GM12878 (cell line): ENCODE results near the gene RAB15. TPM values are rescaled to one million over a fixed set of nuclear protein-coding genes. Genes with fewer than 3 reads are reported as not detected.

Source experiments
- ATAC-seq: fragments of 200-7000 bp; cut with Tn5 transposase; 3 replicates; pipeline ENCODE4 v1.9.1; 2020; ENCODE audit warnings: mild to moderate bottlenecking, moderate library complexity
- BruUV-seq: library from RNA; stranded (reverse); fragments of 400-500 nt; replicated peaks from 2 replicates; lab custom pipeline; 2021; lab: Mats Ljungman, UMichigan
- CTCF ChIA-PET: fragments of 300-600 bp; sonication (Branson Sonifier 250); formaldehyde crosslinking; extraction: SDS; loops from one replicate; lab custom pipeline; 2021; ENCODE audit warnings: inconsistent platforms; lab: Yijun Ruan, JAX
- POLR2A ChIA-PET: fragments of 350-600 bp; formaldehyde crosslinking; extraction: SDS; loops from one replicate; lab custom pipeline; 2021; ENCODE audit warnings: inconsistent platforms; lab: Charles Lee
- RAD21 ChIA-PET: fragments of 300-600 bp; sonication (Branson Sonifier 250); formaldehyde crosslinking; loops from one replicate; lab custom pipeline; 2023; ENCODE audit warnings: antibody characterized with exemption; ENCODE audit not compliant: unreplicated experiment; lab: Charles Lee
- SMC1A ChIA-PET: fragments of 300-600 bp; sonication (Branson Sonifier 250); formaldehyde crosslinking; loops from one replicate; lab custom pipeline; 2023; ENCODE audit not compliant: unreplicated experiment, uncharacterized antibody; lab: Charles Lee
- DNase-seq: peaks from one replicate; pipeline ENCODE4 v3.0.0-alpha.2; 2011; ENCODE audit warnings: low read depth, low spot score
- FAIRE-seq: peaks from 3 replicates; lab custom pipeline; 2011; peaks lifted over from hg19 to GRCh38; lab: Jason Lieb, UNC
- H2AFZ ChIP-seq: 2 replicates; pipeline ENCODE4 v1.6.0; 2011; ENCODE audit warnings: low read depth, low read length, control low read depth; ENCODE audit not compliant: control insufficient read depth
- H3K27ac ChIP-seq: 2 replicates; pipeline ENCODE4 v1.5.1; 2011; ENCODE audit warnings: control low read depth; ENCODE audit not compliant: control insufficient read depth, insufficient read depth
- H3K27me3 ChIP-seq, 2 experiments: replicated peaks in 1 of 2; 2 replicates each; pipeline versions ENCODE4 v1.6.0 to v1.6.1; 2011; ENCODE audit warnings: low read length in 1 of 2; ENCODE audit not compliant: control insufficient read depth in 2 of 2, insufficient read depth in 2 of 2
- H3K36me3 ChIP-seq, 2 experiments: 2 replicates each; pipeline ENCODE4 v1.5.1; 2011; ENCODE audit warnings: low read length in 1 of 2; ENCODE audit not compliant: control insufficient read depth in 2 of 2, insufficient read depth in 2 of 2
- H3K4me1 ChIP-seq: 2 replicates; pipeline ENCODE4 v1.6.1; 2011; ENCODE audit warnings: mild to moderate bottlenecking, low read length, moderate library complexity, mixed read lengths; ENCODE audit not compliant: control insufficient read depth, insufficient read depth
- H3K4me2 ChIP-seq: 2 replicates; pipeline ENCODE4 v1.6.0; 2011; ENCODE audit warnings: control low read depth; ENCODE audit not compliant: control insufficient read depth, insufficient read depth
- H3K4me3 ChIP-seq: fragments of 200-600 bp; sonication (generic); 2 replicates; pipeline ENCODE4 v1.5.1; 2016
- H3K79me2 ChIP-seq: 2 replicates; pipeline ENCODE4 v1.6.0; 2011; ENCODE audit warnings: low read length; ENCODE audit not compliant: control insufficient read depth, insufficient read depth
- H3K9ac ChIP-seq: 2 replicates; pipeline ENCODE4 v1.8.0; 2011; ENCODE audit warnings: low read length, control low read depth, mixed read lengths; ENCODE audit not compliant: control insufficient read depth, insufficient read depth
- H3K9me3 ChIP-seq: replicated peaks from 3 replicates; pipeline ENCODE4 v1.5.1; 2011; ENCODE audit warnings: mild to moderate bottlenecking, low read length; ENCODE audit not compliant: control insufficient read depth, insufficient read depth
- H4K20me1 ChIP-seq: 2 replicates; pipeline ENCODE4 v1.6.0; 2011; ENCODE audit not compliant: control insufficient read depth, insufficient read depth
- CBX3 ChIP-seq: fragments of 200-600 bp; sonication (generic); IDR thresholded peaks from 2 replicates; pipeline ENCODE4 v1.6.1; 2016; ENCODE audit warnings: low read depth, borderline replicate concordance
- EZH2 ChIP-seq: IDR thresholded peaks from 2 replicates; pipeline ENCODE4 v1.6.1; 2012; ENCODE audit warnings: low read depth, mild to moderate bottlenecking, control low read depth, inconsistent platforms, low read length, borderline replicate concordance; ENCODE audit not compliant: control insufficient read depth
- FOS ChIP-seq: IDR thresholded peaks from 3 replicates; pipeline ENCODE4 v1.6.1; 2011; ENCODE audit warnings: borderline replicate concordance; ENCODE audit not compliant: insufficient read length; ENCODE audit errors: extremely low read depth
- IRF3 ChIP-seq: fragments of 450-650 bp; IDR thresholded peaks from 2 replicates; pipeline ENCODE4 v1.6.1; 2014; ENCODE audit warnings: mild to moderate bottlenecking
- NFYB ChIP-seq: IDR thresholded peaks from 2 replicates; pipeline ENCODE4 v1.6.1; 2011; ENCODE audit warnings: low read depth, mild to moderate bottlenecking, low read length, improper control_type of control experiment, moderate library complexity; ENCODE audit not compliant: insufficient read depth
- NKRF ChIP-seq: fragments of 450-650 bp; conservative IDR thresholded peaks from 2 replicates; pipeline ENCODE4 v1.6.1; 2017; ENCODE audit warnings: mild to moderate bottlenecking, moderate library complexity
- PAX5 ChIP-seq: IDR thresholded peaks from 2 replicates; pipeline ENCODE4 v1.6.1; 2011; ENCODE audit warnings: low read depth, low read length, borderline replicate concordance
- SPI1 ChIP-seq: IDR thresholded peaks from 2 replicates; pipeline ENCODE4 v1.6.1; 2011; ENCODE audit warnings: low read depth, mild to moderate bottlenecking, low read length, moderate library complexity, borderline replicate concordance; ENCODE audit not compliant: insufficient read depth
- SUZ12 ChIP-seq: fragments of 200-600 bp; sonication (generic); IDR thresholded peaks from one replicate; pipeline ENCODE4 v1.6.1; 2018; ENCODE audit warnings: antibody characterized with exemption, mild to moderate bottlenecking; ENCODE audit not compliant: unreplicated experiment
- TBL1XR1 ChIP-seq: IDR thresholded peaks from 2 replicates; pipeline ENCODE4 v1.6.1; 2012; ENCODE audit warnings: low read depth, low read length, improper control_type of control experiment
- TCF3 ChIP-seq: IDR thresholded peaks from 2 replicates; pipeline ENCODE4 v1.6.1; 2012; ENCODE audit warnings: low read depth, mild to moderate bottlenecking, low read length, borderline replicate concordance; ENCODE audit not compliant: insufficient read depth
- TCF7 ChIP-seq: IDR thresholded peaks from 2 replicates; pipeline ENCODE4 v1.6.1; 2014; ENCODE audit warnings: antibody characterized with exemption, borderline replicate concordance
- WRNIP1 ChIP-seq: IDR thresholded peaks from 2 replicates; pipeline ENCODE4 v1.6.1; 2011; ENCODE audit warnings: low read depth, low read length, improper control_type of control experiment, borderline replicate concordance
- ZBED1 ChIP-seq: IDR thresholded peaks from 2 replicates; pipeline ENCODE4 v1.6.1; 2016; ENCODE audit warnings: borderline replicate concordance
- ZSCAN29 ChIP-seq: fragments of 450-650 bp; IDR thresholded peaks from 2 replicates; pipeline ENCODE4 v1.6.1; 2017; ENCODE audit warnings: mild to moderate bottlenecking, moderate library complexity
- WGBS: methylation state at CpG from one replicate; pipeline ENCODE4 v1.1.6; 2016; ENCODE audit warnings: low lambda C conversion rate; ENCODE audit not compliant: insufficient replicate concordance, insufficient coverage; ENCODE audit errors: missing lambda C conversion rate; 5-methylcytosine and 5-hydroxymethylcytosine counted together
- in situ Hi-C: fragments of 300-500 bp; cut with MboI; formaldehyde crosslinking; loops from 9 replicates; pipeline ENCODE4 v1.14.3; 2018; ENCODE audit warnings: mixed read lengths
- intact Hi-C: fragments of 100-400 bp; cut with micrococcal nuclease; formaldehyde crosslinking; loops from one replicate; pipeline ENCODE4 v1.14.2; 2022; ENCODE audit not compliant: unreplicated experiment
- polyA plus RNA-seq, 11 experiments: library from polyadenylated mRNA; depleted of rRNA in 4 of 11; unstranded in 6 of 11; stranded (reverse) in 5 of 11; fragments of >200 nt; fragmentation: Nextera tagmentation in 4 of 11; fragmentation: Illumina TruSeq in 1 of 11; extraction: Ambion mirVana in 4 of 11; extraction: Trizol in 1 of 11; gene quantifications; 1 replicate in 1 of 11; 2 replicates in 10 of 11; pipeline versions ENCODE4 v1.2.1 to v1.2.3, GENCODE V29; 2011 to 2016; ENCODE audit warnings: inconsistent platforms in 2 of 11, missing spikeins in 2 of 11, low read depth in 1 of 11
- total RNA-seq, 4 experiments: library from RNA; depleted of rRNA in 3 of 4; stranded (reverse); fragments of >200 nt in 3 of 4; fragmentation: Illumina TruSeq in 1 of 4; extraction: Trizol in 1 of 4; gene quantifications; 2 replicates each; pipeline versions ENCODE4 v1.2.1 to v1.2.3, GENCODE V29; 2013 to 2021
- TF ChIP-seq, protein P1 (sequence below): IDR thresholded peaks from 2 replicates; pipeline ENCODE4 v1.6.1; 2012; ENCODE audit warnings: mild to moderate bottlenecking, low read depth, low read length

RAB15 gene
- total and polyA plus RNA-seq, 10 of the 15 experiments (the other 5 are each of a cell fraction or from before 2014, with no cell fraction given): 0.32 to 3.9 (median 2.1) TPM

GRCh38 chr14:64990939-64991338 is 18.8 kb upstream of the RAB15 start:
- H4K20me1 ChIP-seq: no peaks in the 10 kb centered on the region
- no peaks in the 10 kb centered on the region for H3K36me3 ChIP-seq
- no peak overlapping the region for H3K9ac ChIP-seq
- in situ Hi-C loops: no loop called here
- H3K27ac ChIP-seq: no peak overlapping the region; the same call in 1 of the 2 replicates
- no peaks in the 10 kb centered on the region for H3K27me3 ChIP-seq
- RAD21 ChIA-PET: interaction anchor here (2.8 kb wide), 1 partner anchor 29 kb away, joined by 17 read pairs; no protein-coding TSS in a partner anchor
- ATAC-seq: no peak
- SMC1A ChIA-PET: interaction anchor here (1.0 to 4.9 kb wide), 2 partner anchors 9 to 99 kb away, joined by 3 to 55 read pairs; no protein-coding TSS in a partner anchor
- WGBS: 96% methylated on average over 4 of the region's 4 CpGs
- H3K4me3 ChIP-seq: no peak overlapping the region
- DNase-seq: no peak
- intact Hi-C loops: no loop called here
- no TSS peak for BruUV-seq
- no peaks in the 10 kb centered on the region; the same call in 2 of the 3 replicates for H3K9me3 ChIP-seq
- CTCF ChIA-PET: interaction anchor here (0.6 to 9.5 kb wide), 3 partner anchors 9 to 30 kb away, joined by 3 to 109 read pairs (median 67); no protein-coding TSS in a partner anchor
- H3K4me2 ChIP-seq: peak overlapping the region; percentile 68; the same call in 1 of the 2 replicates
- H2AFZ ChIP-seq: no peak overlapping the region
- POLR2A ChIA-PET: interaction anchor here (1.0 kb wide), 1 partner anchor 12 kb away, joined by 3 read pairs; no protein-coding TSS in a partner anchor
- H3K79me2 ChIP-seq: peaks cover 70% of the 10 kb centered on the region
- peaks cover 38% of the 10 kb centered on the region for H3K4me1 ChIP-seq
- FAIRE-seq: no peak
- no peak for TF ChIP-seq ZSCAN29
- TF ChIP-seq SPI1: no peak
- no peak for TF ChIP-seq TCF7
- no peak for TF ChIP-seq IRF3
- TF ChIP-seq PAX5: no peak
- no peak for TF ChIP-seq FOS
- TF ChIP-seq SUZ12: no peak
- TF ChIP-seq CBX3: no peak
- TF ChIP-seq WRNIP1: no peak
- no peak for TF ChIP-seq TBL1XR1
- TF ChIP-seq NKRF: no peak
- no peak for TF ChIP-seq ZBED1
- no peak for TF ChIP-seq NFYB
- TF ChIP-seq EZH2: no peak
- no peak for TF ChIP-seq TCF3
- TF ChIP-seq, protein P1, sequence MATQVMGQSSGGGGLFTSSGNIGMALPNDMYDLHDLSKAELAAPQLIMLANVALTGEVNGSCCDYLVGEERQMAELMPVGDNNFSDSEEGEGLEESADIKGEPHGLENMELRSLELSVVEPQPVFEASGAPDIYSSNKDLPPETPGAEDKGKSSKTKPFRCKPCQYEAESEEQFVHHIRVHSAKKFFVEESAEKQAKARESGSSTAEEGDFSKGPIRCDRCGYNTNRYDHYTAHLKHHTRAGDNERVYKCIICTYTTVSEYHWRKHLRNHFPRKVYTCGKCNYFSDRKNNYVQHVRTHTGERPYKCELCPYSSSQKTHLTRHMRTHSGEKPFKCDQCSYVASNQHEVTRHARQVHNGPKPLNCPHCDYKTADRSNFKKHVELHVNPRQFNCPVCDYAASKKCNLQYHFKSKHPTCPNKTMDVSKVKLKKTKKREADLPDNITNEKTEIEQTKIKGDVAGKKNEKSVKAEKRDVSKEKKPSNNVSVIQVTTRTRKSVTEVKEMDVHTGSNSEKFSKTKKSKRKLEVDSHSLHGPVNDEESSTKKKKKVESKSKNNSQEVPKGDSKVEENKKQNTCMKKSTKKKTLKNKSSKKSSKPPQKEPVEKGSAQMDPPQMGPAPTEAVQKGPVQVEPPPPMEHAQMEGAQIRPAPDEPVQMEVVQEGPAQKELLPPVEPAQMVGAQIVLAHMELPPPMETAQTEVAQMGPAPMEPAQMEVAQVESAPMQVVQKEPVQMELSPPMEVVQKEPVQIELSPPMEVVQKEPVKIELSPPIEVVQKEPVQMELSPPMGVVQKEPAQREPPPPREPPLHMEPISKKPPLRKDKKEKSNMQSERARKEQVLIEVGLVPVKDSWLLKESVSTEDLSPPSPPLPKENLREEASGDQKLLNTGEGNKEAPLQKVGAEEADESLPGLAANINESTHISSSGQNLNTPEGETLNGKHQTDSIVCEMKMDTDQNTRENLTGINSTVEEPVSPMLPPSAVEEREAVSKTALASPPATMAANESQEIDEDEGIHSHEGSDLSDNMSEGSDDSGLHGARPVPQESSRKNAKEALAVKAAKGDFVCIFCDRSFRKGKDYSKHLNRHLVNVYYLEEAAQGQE: no peak
